ENCODE measurements around the gene SEPTIN7.

SEPTIN7 gene

DNA sequence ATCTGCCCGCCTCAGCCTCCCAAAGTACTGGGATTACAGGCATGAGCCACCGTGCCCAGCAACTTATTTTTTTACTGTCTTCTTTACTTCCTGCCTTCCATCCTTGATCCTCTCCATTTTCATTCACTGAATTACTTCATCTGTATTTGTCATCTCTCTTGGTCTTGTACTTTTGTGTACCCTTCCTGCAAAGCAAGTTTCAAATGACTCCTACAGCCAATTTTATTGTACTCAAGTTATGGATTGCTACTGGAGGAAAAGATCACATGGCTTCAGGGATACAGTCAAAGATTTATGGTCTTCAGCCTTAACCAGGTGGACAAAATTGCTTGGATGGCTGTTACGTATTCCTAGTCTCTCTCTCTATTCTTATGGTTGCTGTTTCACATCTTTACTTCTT lies 22.6 kb downstream of the SEPTIN7 start:
- Histone ChIP-seq H3K4me3 (ENCODE audit: insufficient read depth, low read length, poor library complexity, severe bottlenecking) (no peak overlapping the region), H3K9me2 (replicated peaks; ENCODE audit: insufficient read depth, low read length) (no peaks in the 10 kb centered on the region), H3K27me3 (ENCODE audit: low read length) (no peaks in the 10 kb centered on the region), H2AFZ (ENCODE audit: low read depth, low read length, severe bottlenecking) (no peak overlapping the region), H3K4me2 (ENCODE audit: low read depth, low read length, poor library complexity, severe bottlenecking) (no peak overlapping the region), H3K79me2 (ENCODE audit: insufficient read depth, low read length) (peaks cover 100% of the 10 kb centered on the region), H3K27ac (ENCODE audit: low read depth, low read length) (no peak overlapping the region), H4K20me1 (ENCODE audit: low read depth, low read length) (peaks cover 66% of the 10 kb centered on the region), H3K9me3 (ENCODE audit: insufficient read depth, low read length) (no peaks in the 10 kb centered on the region), H3K9ac (ENCODE audit: low read length) (no peak overlapping the region), H3F3A (ENCODE audit: insufficient read depth) (peaks cover 4% of the 10 kb centered on the region; the same call in 1 of the 2 replicates), H3K36me3 (ENCODE audit: low read length) (no peaks in the 10 kb centered on the region)
- TF ChIP-seq EZH2phosphoT487 (conservative IDR thresholded peaks at IDR 0.05; ENCODE audit: low read length): no peak
- TF ChIP-seq CTCF (IDR thresholded peaks at IDR 0.05; ENCODE audit: insufficient read depth, low read length, poor library complexity, severe bottlenecking): no peak

- no peaks in the 10 kb centered on the region for H3K9me3 ChIP-seq (ENCODE audit: insufficient read depth, low read length)
- H3K27ac ChIP-seq (ENCODE audit: low read depth, low read length): no peak overlapping the region
- no peaks in the 10 kb centered on the region for H3K9me2 ChIP-seq (replicated peaks; ENCODE audit: insufficient read depth, low read length)
- H3K4me2 ChIP-seq (ENCODE audit: low read depth, low read length, poor library complexity, severe bottlenecking): no peak overlapping the region
- H3F3A ChIP-seq (ENCODE audit: insufficient read depth): peaks cover 4% of the 10 kb centered on the region; the same call in 1 of the 2 replicates
- TF ChIP-seq CTCF (IDR thresholded peaks at IDR 0.05; ENCODE audit: insufficient read depth, low read length, poor library complexity, severe bottlenecking): no peak
- no peak for TF ChIP-seq EZH2phosphoT487 (conservative IDR thresholded peaks at IDR 0.05; ENCODE audit: low read length)
- H3K4me3 ChIP-seq (ENCODE audit: insufficient read depth, low read length, poor library complexity, severe bottlenecking): no peak overlapping the region
- H2AFZ ChIP-seq (ENCODE audit: low read depth, low read length, severe bottlenecking): no peak overlapping the region
- H3K36me3 ChIP-seq (ENCODE audit: low read length): peaks cover under 1% of the 10 kb centered on the region; the same call in 1 of the 2 replicates
- no peaks in the 10 kb centered on the region for H3K27me3 ChIP-seq (ENCODE audit: low read length)
- H3K9ac ChIP-seq (ENCODE audit: low read length): no peak overlapping the region
- H3K79me2 ChIP-seq (ENCODE audit: insufficient read depth, low read length): peaks cover 100% of the 10 kb centered on the region
- H4K20me1 ChIP-seq (ENCODE audit: low read depth, low read length): peaks cover 55% of the 10 kb centered on the region
These were observed 25.1 kb downstream of the SEPTIN7 start for GRCh38 chr7:35825974-35826373.

DNA sequence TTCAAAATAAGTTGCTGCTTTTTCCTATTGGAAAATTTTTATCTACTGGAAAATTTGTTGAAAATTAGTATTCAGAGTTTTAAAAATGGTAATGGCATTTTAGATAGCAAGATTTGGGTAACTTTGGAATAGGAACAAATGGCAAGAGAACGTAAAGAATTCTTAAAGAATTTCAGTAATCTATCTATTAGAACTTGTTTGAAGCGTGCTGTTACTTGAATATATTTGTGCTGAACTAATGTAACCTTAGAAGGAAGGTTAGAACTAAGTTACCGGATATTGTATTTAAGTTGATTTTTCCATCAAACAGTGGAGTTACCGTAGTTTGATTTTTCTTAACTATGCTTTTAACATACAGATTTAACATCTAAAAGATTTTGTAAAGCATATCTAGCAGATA lies 25.9 kb downstream of the SEPTIN7 start:
- H3K4me3 ChIP-seq (ENCODE audit: insufficient read depth, low read length, poor library complexity, severe bottlenecking): no peak overlapping the region
- no peak overlapping the region for H3K27ac ChIP-seq (ENCODE audit: low read depth, low read length)
- peaks cover 4% of the 10 kb centered on the region; the same call in 1 of the 2 replicates for H3F3A ChIP-seq (ENCODE audit: insufficient read depth)
- H3K36me3 ChIP-seq (ENCODE audit: low read length): peaks cover 9% of the 10 kb centered on the region; the same call in 1 of the 2 replicates
- TF ChIP-seq CTCF (IDR thresholded peaks at IDR 0.05; ENCODE audit: insufficient read depth, low read length, poor library complexity, severe bottlenecking) (no peak), EZH2phosphoT487 (conservative IDR thresholded peaks at IDR 0.05; ENCODE audit: low read length) (no peak)
- H4K20me1 ChIP-seq (ENCODE audit: low read depth, low read length): peaks cover 56% of the 10 kb centered on the region
- H3K4me2 ChIP-seq (ENCODE audit: low read depth, low read length, poor library complexity, severe bottlenecking): no peak overlapping the region
- H3K9me3 ChIP-seq (ENCODE audit: insufficient read depth, low read length): no peaks in the 10 kb centered on the region
- H3K79me2 ChIP-seq (ENCODE audit: insufficient read depth, low read length): peaks cover 100% of the 10 kb centered on the region
- no peaks in the 10 kb centered on the region for H3K27me3 ChIP-seq (ENCODE audit: low read length)
- H2AFZ ChIP-seq (ENCODE audit: low read depth, low read length, severe bottlenecking): no peak overlapping the region
- no peaks in the 10 kb centered on the region for H3K9me2 ChIP-seq (replicated peaks; ENCODE audit: insufficient read depth, low read length)
- no peak overlapping the region for H3K9ac ChIP-seq (ENCODE audit: low read length)

Data from SU-DHL-6 (cell line).